Cardiac fibroblast (primary cell): ENCODE measurements around the gene ACRBP.

Experiments used
- DNase-seq, 2 donors: peaks; one replicate each; pipeline versions ENCODE4 v3.0.0 to v3.0.0-alpha.2; 2010; ENCODE audit warnings: low read depth in 2 of 2
- H3K4me3 ChIP-seq, 2 donors: replicated peaks in 1 of 2; 1 replicate in 1 of 2; 2 replicates in 1 of 2; pipeline ENCODE4 v1.5.1; 2011; ENCODE audit warnings: low read depth in 2 of 2, low read length in 2 of 2, mild to moderate bottlenecking in 2 of 2, moderate library complexity in 1 of 2
- TF ChIP-seq, protein P1 (sequence below): IDR thresholded peaks from one replicate; pipeline ENCODE4 v1.5.1; 2011; ENCODE audit warnings: low read depth, mild to moderate bottlenecking, low read length, inconsistent platforms

The ACRBP gene

DNA sequence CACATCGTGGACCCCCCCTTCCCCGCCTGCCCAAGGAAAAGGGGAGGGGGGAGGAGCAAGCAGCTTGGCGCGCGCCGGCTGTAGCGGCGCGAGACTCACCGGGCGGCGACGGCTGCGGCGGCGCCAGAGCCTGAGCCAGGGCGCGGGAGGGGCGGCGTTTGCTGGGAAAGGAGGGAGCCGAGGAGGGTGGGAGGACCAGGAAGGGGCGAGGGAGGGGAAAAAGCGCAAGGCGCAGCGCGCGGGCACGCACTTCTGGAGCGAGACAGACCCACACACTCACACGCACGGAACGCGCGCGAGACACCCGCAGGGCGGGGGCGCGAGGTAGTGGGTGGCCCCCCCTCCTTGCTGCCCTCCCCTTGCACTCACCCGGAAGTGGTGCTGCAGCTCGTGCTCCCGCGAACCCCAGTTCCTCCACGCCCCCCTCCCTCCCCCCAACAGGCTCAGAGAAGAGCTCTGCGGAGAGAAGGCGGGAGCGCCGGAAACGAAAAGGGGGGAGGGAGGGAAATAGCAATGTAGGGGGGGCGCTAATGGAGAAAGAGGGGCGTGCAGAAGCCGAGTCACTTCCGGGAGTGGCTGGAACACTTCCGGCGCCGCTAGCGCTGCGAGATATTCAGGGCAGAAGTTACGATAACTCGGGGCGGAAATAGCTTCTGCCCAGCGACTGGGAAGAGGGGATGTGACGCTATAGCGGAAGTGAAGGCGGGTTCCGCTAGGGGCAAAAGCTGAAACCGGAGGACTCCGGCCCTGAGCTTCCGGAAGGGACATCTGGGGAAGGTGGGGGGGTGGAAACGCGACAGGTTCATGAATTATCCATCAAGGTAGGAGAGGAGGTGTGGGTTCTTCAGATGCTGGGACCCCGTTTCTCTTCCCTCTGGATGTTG, 42.0 kb upstream of the ACRBP start, which contains the start of gene ZNF384:
Gene ZNF384, minus strand, starts transcription at position 377 of the 884 bp plus-strand sequence. CDS start 9,855 bp downstream, outside the sequence.
- TF ChIP-seq, protein P1, sequence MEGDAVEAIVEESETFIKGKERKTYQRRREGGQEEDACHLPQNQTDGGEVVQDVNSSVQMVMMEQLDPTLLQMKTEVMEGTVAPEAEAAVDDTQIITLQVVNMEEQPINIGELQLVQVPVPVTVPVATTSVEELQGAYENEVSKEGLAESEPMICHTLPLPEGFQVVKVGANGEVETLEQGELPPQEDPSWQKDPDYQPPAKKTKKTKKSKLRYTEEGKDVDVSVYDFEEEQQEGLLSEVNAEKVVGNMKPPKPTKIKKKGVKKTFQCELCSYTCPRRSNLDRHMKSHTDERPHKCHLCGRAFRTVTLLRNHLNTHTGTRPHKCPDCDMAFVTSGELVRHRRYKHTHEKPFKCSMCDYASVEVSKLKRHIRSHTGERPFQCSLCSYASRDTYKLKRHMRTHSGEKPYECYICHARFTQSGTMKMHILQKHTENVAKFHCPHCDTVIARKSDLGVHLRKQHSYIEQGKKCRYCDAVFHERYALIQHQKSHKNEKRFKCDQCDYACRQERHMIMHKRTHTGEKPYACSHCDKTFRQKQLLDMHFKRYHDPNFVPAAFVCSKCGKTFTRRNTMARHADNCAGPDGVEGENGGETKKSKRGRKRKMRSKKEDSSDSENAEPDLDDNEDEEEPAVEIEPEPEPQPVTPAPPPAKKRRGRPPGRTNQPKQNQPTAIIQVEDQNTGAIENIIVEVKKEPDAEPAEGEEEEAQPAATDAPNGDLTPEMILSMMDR, result peak; percentile 1
- H3K4me3 ChIP-seq, result peak within 1 kb of the TSS; percentile 89 to 91
- DNase-seq, result peak; percentile 99 to 100

DNA sequence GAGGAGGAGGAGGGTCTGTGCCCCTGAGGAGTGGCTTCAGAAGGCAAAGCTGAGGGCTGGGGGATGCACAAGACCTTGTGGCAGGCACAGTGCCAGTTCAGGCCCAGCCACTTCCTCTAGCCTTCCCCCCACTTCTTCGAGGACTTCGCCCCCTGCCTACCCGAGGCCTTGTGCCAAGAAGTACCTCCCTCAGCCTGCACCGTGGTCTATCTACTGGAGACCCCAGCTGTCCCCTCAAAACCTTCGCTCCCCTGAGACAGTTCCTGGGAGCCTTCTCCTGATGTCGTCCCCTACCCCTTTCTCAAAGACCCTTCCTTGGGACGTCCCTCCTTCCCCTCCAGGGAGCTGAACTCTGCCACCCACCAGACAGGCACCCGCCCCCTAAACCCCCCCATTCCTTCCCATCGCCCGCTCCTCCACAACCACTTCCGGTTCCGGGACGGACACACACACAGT, 41.3 kb upstream of the ACRBP start:
- no peak for DNase-seq
- TF ChIP-seq, protein P1, result no peak
- peak overlapping the region; percentile 89 to 91 for H3K4me3 ChIP-seq

DNA sequence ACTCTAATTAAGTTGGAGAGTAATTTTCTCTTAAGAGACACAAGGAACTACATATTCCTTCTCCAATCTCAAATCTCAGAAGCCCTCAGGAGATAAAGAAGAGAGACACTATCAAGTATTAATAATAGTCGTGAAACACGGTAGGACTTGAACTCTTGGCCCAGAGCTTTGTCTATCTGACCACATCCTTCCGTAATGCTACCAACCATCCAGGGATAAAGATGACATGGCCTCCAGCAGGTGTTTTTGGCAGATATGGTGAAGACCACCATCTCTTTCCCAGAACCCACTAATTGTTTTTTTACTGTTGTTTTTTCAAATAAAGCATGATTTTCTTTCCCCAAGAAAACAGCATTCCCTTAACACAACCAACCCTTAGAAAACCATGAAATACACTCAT, 38.6 kb upstream of the ACRBP start:
- H3K4me3 ChIP-seq, result no peak overlapping the region
- TF ChIP-seq, protein P1, result no peak
- no peak for DNase-seq

DNA sequence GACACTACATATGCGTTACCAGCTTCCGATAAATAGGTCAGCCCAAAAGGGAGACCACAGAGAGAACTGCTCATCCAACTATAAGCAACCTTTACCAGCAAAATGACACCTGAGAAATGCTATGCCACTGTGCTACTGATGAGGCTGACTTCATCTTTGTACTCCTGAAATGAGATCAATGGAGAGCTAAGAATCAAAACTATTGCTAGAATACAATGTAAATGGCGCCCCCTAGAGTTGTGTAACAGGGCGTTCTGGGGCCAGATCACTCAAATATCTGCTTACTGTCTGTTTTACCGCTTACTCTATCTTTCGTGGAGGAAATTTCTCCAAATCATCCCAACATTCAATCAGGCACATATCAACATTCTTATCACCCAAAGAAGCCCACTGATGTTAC, 37.4 kb upstream of the ACRBP start:
- TF ChIP-seq, protein P1, result peak; percentile 44
- no peak overlapping the region for H3K4me3 ChIP-seq
- peak; percentile 38 to 52 for DNase-seq

DNA sequence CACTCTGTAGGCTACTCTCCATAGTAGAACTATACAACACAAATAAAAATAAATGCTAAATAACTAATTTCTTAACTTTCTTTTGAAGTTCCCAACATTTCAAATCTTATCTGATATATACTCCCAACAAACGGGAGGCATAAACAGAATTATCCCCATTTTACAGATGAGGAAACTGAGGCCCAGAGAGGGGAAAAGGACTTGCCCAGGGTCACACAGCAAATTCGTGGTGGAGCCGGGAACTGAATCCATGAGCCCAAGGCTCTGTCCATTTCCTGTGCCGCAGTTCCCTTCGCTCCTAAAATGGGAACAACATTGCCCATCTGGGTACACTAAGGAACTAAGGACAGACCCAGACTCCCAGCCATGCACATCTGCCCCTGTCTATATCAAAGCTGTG, 29.7 kb upstream of the ACRBP start:
- no peak overlapping the region for H3K4me3 ChIP-seq
- no peak for DNase-seq
- TF ChIP-seq, protein P1, result no peak

DNA sequence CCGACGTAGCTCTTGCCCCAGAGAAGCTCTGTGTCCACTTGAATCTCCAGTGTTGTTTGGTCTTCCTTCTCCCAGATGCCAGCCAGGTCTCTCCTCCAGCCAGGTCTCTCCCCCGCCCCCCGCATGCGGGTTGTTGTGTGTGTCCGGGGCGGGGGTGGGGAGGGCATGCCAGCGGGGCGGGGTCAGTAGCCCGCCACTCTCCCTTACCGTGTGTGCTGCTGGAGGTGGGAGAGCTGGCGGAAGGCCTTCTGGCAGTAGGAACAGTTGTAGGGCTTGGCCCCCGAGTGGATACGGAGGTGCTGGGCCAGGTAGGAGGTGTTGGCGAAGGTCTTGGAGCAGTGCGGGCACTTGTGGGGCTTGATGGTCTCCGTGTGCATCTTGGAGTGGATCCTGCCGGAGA, 24.9 kb upstream of the ACRBP start:
- TF ChIP-seq, protein P1, result no peak
- DNase-seq, result no peak
- no peak overlapping the region for H3K4me3 ChIP-seq
